Measurements from ENCODE around the gene GNG2. TPM values are rescaled to one million over a fixed set of nuclear protein-coding genes. Genes with fewer than 3 reads are reported as not detected.

The GNG2 gene
- total RNA-seq, 2 experiments from 2014 or later = 24.0 to 32.0 TPM

GRCh38 chr14:51998348-51998747 is 137.9 kb downstream of the GNG2 start:
- Histone ChIP-seq H3K4me1 (ENCODE audit: insufficient read depth, low read length, poor library complexity, severe bottlenecking) (peaks cover 4% of the 10 kb centered on the region), H3K27ac (ENCODE audit: low read depth, low read length, poor library complexity, severe bottlenecking) (no peak overlapping the region), H3K36me3 (ENCODE audit: insufficient read depth, low read length) (peaks cover 100% of the 10 kb centered on the region), H3K9me3 (ENCODE audit: low read length) (no peaks in the 10 kb centered on the region), H2AFZ (ENCODE audit: low read length) (no peak overlapping the region), H3K4me2 (ENCODE audit: low read length) (no peak overlapping the region), H4K20me1 (ENCODE audit: insufficient read depth, low read length) (peaks cover 25% of the 10 kb centered on the region; the same call in 1 of the 2 replicates), H3K4me3 (ENCODE audit: low read depth, low read length, poor library complexity, severe bottlenecking) (no peak overlapping the region), H3K9me2 (ENCODE audit: insufficient read depth, low read length) (no peaks in the 10 kb centered on the region), H3K79me2 (ENCODE audit: insufficient read depth, low read depth, low read length) (peaks cover 53% of the 10 kb centered on the region)
- intact Hi-C loops (cut with micrococcal nuclease; ENCODE audit: unreplicated experiment) = loop anchor here (5.0 to 10.0 kb wide), 2 partner anchors 136 to 274 kb away; no protein-coding TSS in a partner anchor
- TF ChIP-seq EZH2phosphoT487 (IDR thresholded peaks at IDR 0.05; ENCODE audit: borderline replicate concordance, low read depth, low read length) (no peak), CTCF (conservative IDR thresholded peaks at IDR 0.05; ENCODE audit: low read length) (no peak)
- POLR2A ChIA-PET = interaction anchor here (0.6 kb wide), 1 partner anchor 912 kb away, joined by 3 read pairs; no protein-coding TSS in a partner anchor
- DNase-seq (ENCODE audit: low spot score) = no peak
- CTCF ChIA-PET (ENCODE audit: unreplicated experiment) = no interaction called here
- BruUV-seq (replicated peaks) = no TSS peak

GRCh38 chr14:51999084-51999483 is 138.7 kb downstream of the GNG2 start:
- no TSS peak for BruUV-seq (replicated peaks)
- no peak for DNase-seq (ENCODE audit: low spot score)
- Histone ChIP-seq H3K79me2 (ENCODE audit: insufficient read depth, low read depth, low read length) (peaks cover 45% of the 10 kb centered on the region), H3K9me3 (ENCODE audit: low read length) (no peaks in the 10 kb centered on the region), H3K4me2 (ENCODE audit: low read length) (no peak overlapping the region), H3K27ac (ENCODE audit: low read depth, low read length, poor library complexity, severe bottlenecking) (no peak overlapping the region), H3K4me3 (ENCODE audit: low read depth, low read length, poor library complexity, severe bottlenecking) (no peak overlapping the region), H4K20me1 (ENCODE audit: insufficient read depth, low read length) (peaks cover 21% of the 10 kb centered on the region; the same call in 1 of the 2 replicates), H2AFZ (ENCODE audit: low read length) (no peak overlapping the region), H3K4me1 (ENCODE audit: insufficient read depth, low read length, poor library complexity, severe bottlenecking) (no peaks in the 10 kb centered on the region), H3K36me3 (ENCODE audit: insufficient read depth, low read length) (peaks cover 100% of the 10 kb centered on the region), H3K9me2 (ENCODE audit: insufficient read depth, low read length) (no peaks in the 10 kb centered on the region)
- CTCF ChIA-PET (ENCODE audit: unreplicated experiment) = no interaction called here
- intact Hi-C loops (cut with micrococcal nuclease; ENCODE audit: unreplicated experiment) = loop anchor here (5.0 to 10.0 kb wide), 2 partner anchors 136 to 273 kb away; no protein-coding TSS in a partner anchor
- POLR2A ChIA-PET = no interaction called here
- TF ChIP-seq EZH2phosphoT487 (IDR thresholded peaks at IDR 0.05; ENCODE audit: borderline replicate concordance, low read depth, low read length) (no peak), CTCF (conservative IDR thresholded peaks at IDR 0.05; ENCODE audit: low read length) (no peak)

- H2AFZ ChIP-seq (ENCODE audit: low read length) = no peak overlapping the region
- POLR2A ChIA-PET = interaction anchor here (0.8 kb wide), 1 partner anchor 38 kb away, joined by 3 read pairs; no protein-coding TSS in a partner anchor
- H4K20me1 ChIP-seq (ENCODE audit: insufficient read depth, low read length) = peaks cover 21% of the 10 kb centered on the region; the same call in 1 of the 2 replicates
- TF ChIP-seq EZH2phosphoT487 (IDR thresholded peaks at IDR 0.05; ENCODE audit: borderline replicate concordance, low read depth, low read length) (no peak), CTCF (conservative IDR thresholded peaks at IDR 0.05; ENCODE audit: low read length) (no peak)
- no peak overlapping the region for H3K27ac ChIP-seq (ENCODE audit: low read depth, low read length, poor library complexity, severe bottlenecking)
- CTCF ChIA-PET (ENCODE audit: unreplicated experiment) = no interaction called here
- no peak overlapping the region for H3K4me2 ChIP-seq (ENCODE audit: low read length)
- no peak overlapping the region for H3K4me3 ChIP-seq (ENCODE audit: low read depth, low read length, poor library complexity, severe bottlenecking)
- H3K4me1 ChIP-seq (ENCODE audit: insufficient read depth, low read length, poor library complexity, severe bottlenecking) = no peaks in the 10 kb centered on the region
- H3K9me2 ChIP-seq (ENCODE audit: insufficient read depth, low read length) = no peaks in the 10 kb centered on the region
- peaks cover 38% of the 10 kb centered on the region for H3K79me2 ChIP-seq (ENCODE audit: insufficient read depth, low read depth, low read length)
- no TSS peak for BruUV-seq (replicated peaks)
- peaks cover 100% of the 10 kb centered on the region for H3K36me3 ChIP-seq (ENCODE audit: insufficient read depth, low read length)
- intact Hi-C loops (cut with micrococcal nuclease; ENCODE audit: unreplicated experiment) = no loop called here
- no peaks in the 10 kb centered on the region for H3K9me3 ChIP-seq (ENCODE audit: low read length)
- no peak for DNase-seq (ENCODE audit: low spot score)
Observed at GRCh38 chr14:52000019-52000582, 139.7 kb downstream of the GNG2 start.

Data from OCI-LY7 (cell line).